GM12874 (cell line): Measurements from ENCODE around the gene DOCK7.

Experiments
- CTCF ChIP-seq: IDR thresholded peaks from 2 replicates; pipeline ENCODE4 v1.5.1; 2011; ENCODE audit warnings: low read depth, mild to moderate bottlenecking, control low read depth, low read length, moderate library complexity; ENCODE audit not compliant: insufficient read depth

The DOCK7 gene

GRCh38 chr1:62425041-62425440 is 263.1 kb downstream of the DOCK7 start:
- TF ChIP-seq CTCF: no peak

GRCh38 chr1:62424411-62424810 is 263.8 kb downstream of the DOCK7 start:
- TF ChIP-seq CTCF: no peak

GRCh38 chr1:62423580-62424242 is 264.5 kb downstream of the DOCK7 start:
- no peak for TF ChIP-seq CTCF

GRCh38 chr1:62420214-62420613 is 268.0 kb downstream of the DOCK7 start:
- no peak for TF ChIP-seq CTCF

- TF ChIP-seq CTCF: no peak
Measured at GRCh38 chr1:62417351-62417999, 270.7 kb downstream of the DOCK7 start.

- no peak for TF ChIP-seq CTCF
Measured at GRCh38 chr1:62415687-62416086, 272.5 kb downstream of the DOCK7 start.

GRCh38 chr1:62407398-62408009 is 280.7 kb downstream of the DOCK7 start:
- TF ChIP-seq CTCF: peak; percentile 46; the same call in 1 of the 2 replicates
